A549 (cell line): ENCODE results near the gene RAB30. TPM values are rescaled to one million over a fixed set of nuclear protein-coding genes. Genes with fewer than 3 reads are reported as not detected.

Experiments used
- ATAC-seq, 2 experiments: fragments of 200-7000 bp in 1 of 2; fragments of >200 bp in 1 of 2; cut with Nextera tagmentation in 1 of 2; cut with Tn5 transposase in 1 of 2; 3 replicates each; pipeline versions ENCODE4 v1.8.0 to v1.9.1; 2018 to 2020; ENCODE audit warnings: mild to moderate bottlenecking in 1 of 2, moderate library complexity in 1 of 2
- CTCF ChIA-PET: fragments of 300-600 bp; sonication (Branson Sonifier 250); formaldehyde crosslinking; extraction: SDS; loops from one replicate; lab custom pipeline; 2021; ENCODE audit warnings: antibody characterized with exemption, inconsistent platforms; lab: Yijun Ruan, JAX
- POLR2A ChIA-PET: fragments of 350-600 bp; formaldehyde crosslinking; extraction: SDS; loops from one replicate; lab custom pipeline; 2021; ENCODE audit warnings: antibody characterized with exemption, inconsistent platforms; lab: Yijun Ruan, JAX
- DNase-seq, 2 experiments: peaks; one replicate each; pipeline versions ENCODE4 v3.0.0 to v3.0.0-alpha.2; 2011 to 2016; ENCODE audit warnings: low read depth in 1 of 2, low spot score in 1 of 2
- FAIRE-seq: peaks from 2 replicates; lab custom pipeline; 2011; peaks lifted over from hg19 to GRCh38; lab: Jason Lieb, UNC
- H3K27ac ChIP-seq, 2 experiments: fragments of >200 bp; sonication (Bioruptor Twin); formaldehyde crosslinking; 3 replicates each; pipeline ENCODE4 v1.5.1; 2016 to 2017
- H3K4me1 ChIP-seq: fragments of >200 bp; sonication (Bioruptor Twin); formaldehyde crosslinking; 3 replicates; pipeline ENCODE4 v1.6.1; 2016
- H3K4me2 ChIP-seq: fragments of >200 bp; sonication (Bioruptor Twin); formaldehyde crosslinking; 3 replicates; pipeline ENCODE4 v1.6.1; 2016
- H3K4me3 ChIP-seq: fragments of >200 bp; sonication (Bioruptor Twin); formaldehyde crosslinking; 3 replicates; pipeline ENCODE4 v1.5.1; 2016
- H3K9me3 ChIP-seq: fragments of >200 bp; sonication (Bioruptor Twin); formaldehyde crosslinking; 3 replicates; pipeline ENCODE4 v1.6.1; 2016
- CEBPB ChIP-seq, 2 experiments: fragments of >200 bp in 1 of 2; sonication (Bioruptor Twin) in 1 of 2; formaldehyde crosslinking in 1 of 2; IDR thresholded peaks; 2 replicates each; pipeline ENCODE4 v1.6.1; 2012 to 2016
- EHMT2 ChIP-seq: fragments of 200-600 bp; sonication (generic); IDR thresholded peaks from 2 replicates; pipeline ENCODE4 v1.6.1; 2016; ENCODE audit warnings: antibody characterized with exemption, low read depth, mild to moderate bottlenecking, moderate library complexity
- ESRRA ChIP-seq: fragments of 150-350 bp; IDR thresholded peaks from 2 replicates; pipeline ENCODE4 v1.6.1; 2014; ENCODE audit warnings: mild to moderate bottlenecking, low read length, borderline replicate concordance
- FOSB ChIP-seq: fragments of 250-450 bp; sonication (Bioruptor Pico); IDR thresholded peaks from 2 replicates; pipeline ENCODE4 v1.5.0; 2020; ENCODE audit warnings: mild to moderate bottlenecking, moderate library complexity
- FOSL2 ChIP-seq, 2 experiments: fragments of 450-650 bp in 1 of 2; fragments of >200 bp in 1 of 2; sonication (Bioruptor Twin) in 1 of 2; formaldehyde crosslinking; IDR thresholded peaks; 2 replicates each; pipeline versions ENCODE4 v1.5.0 to v1.6.1; 2016 to 2020; ENCODE audit warnings: mild to moderate bottlenecking in 1 of 2, moderate library complexity in 1 of 2
- HMGXB4 ChIP-seq: fragments of 250-450 bp; sonication (Bioruptor Pico); IDR thresholded peaks from 2 replicates; pipeline ENCODE4 v1.5.0; 2021; ENCODE audit warnings: mild to moderate bottlenecking, moderate library complexity, borderline replicate concordance
- HOXB5 ChIP-seq: fragments of 250-450 bp; sonication (Bioruptor Pico); IDR thresholded peaks from 2 replicates; pipeline ENCODE4 v1.5.0; 2020; ENCODE audit warnings: mild to moderate bottlenecking, moderate library complexity
- KDM5A ChIP-seq: fragments of 200-600 bp; sonication (generic); IDR thresholded peaks from 2 replicates; pipeline ENCODE4 v1.6.1; 2016; ENCODE audit warnings: antibody characterized with exemption, mild to moderate bottlenecking
- MAZ ChIP-seq: fragments of 150-350 bp; IDR thresholded peaks from 2 replicates; pipeline ENCODE4 v1.6.1; 2014; ENCODE audit warnings: antibody characterized with exemption, low read depth, low read length, borderline replicate concordance
- NPAS2 ChIP-seq: fragments of 250-450 bp; sonication (Bioruptor Pico); IDR thresholded peaks from 2 replicates; pipeline ENCODE4 v1.8.0; 2022; ENCODE audit warnings: mild to moderate bottlenecking, moderate library complexity, borderline replicate concordance
- RARB ChIP-seq: fragments of 250-450 bp; sonication (Bioruptor Pico); IDR thresholded peaks from 2 replicates; pipeline ENCODE4 v1.8.0; 2021; ENCODE audit warnings: mild to moderate bottlenecking, moderate library complexity
- RCOR1 ChIP-seq: fragments of 150-350 bp; IDR thresholded peaks from 2 replicates; pipeline ENCODE4 v1.6.1; 2014; ENCODE audit warnings: antibody characterized with exemption, low read length, low read depth
- SREBF2 ChIP-seq: fragments of 450-650 bp; IDR thresholded peaks from 2 replicates; pipeline ENCODE4 v1.6.1; 2014; ENCODE audit warnings: mild to moderate bottlenecking, moderate library complexity
- ZFP36 ChIP-seq: fragments of 450-650 bp; IDR thresholded peaks from 2 replicates; pipeline ENCODE4 v1.6.1; 2014; ENCODE audit warnings: borderline replicate concordance; ENCODE audit not compliant: partially characterized antibody
- WGBS: methylation state at CpG from one replicate; pipeline ENCODE4 v1.1.6; 2017; ENCODE audit errors: missing lambda C conversion rate; 5-methylcytosine and 5-hydroxymethylcytosine counted together
- polyA plus RNA-seq, 4 experiments: library from polyadenylated mRNA; depleted of rRNA in 3 of 4; stranded (reverse); fragments of >200 nt; fragmentation: RNase III in 1 of 4; extraction: RNeasy Plus Mini Kit Qiagen cat#74134 plus additional on column Dnase treatment in 1 of 4; gene quantifications; 2 replicates in 3 of 4; 3 replicates in 1 of 4; pipeline ENCODE4 v1.2.3, GENCODE V29; 2011 to 2017
- TF ChIP-seq, protein P1 (sequence below): fragments of 250-450 bp; sonication (Bioruptor Pico); IDR thresholded peaks from 2 replicates; pipeline ENCODE4 v1.5.0; 2020; ENCODE audit warnings: low read depth, mild to moderate bottlenecking, moderate library complexity
- TF ChIP-seq, protein P2 (sequence below): fragments of 200-600 bp; sonication (generic); IDR thresholded peaks from 2 replicates; pipeline ENCODE4 v1.6.1; 2016; ENCODE audit warnings: antibody characterized with exemption, mild to moderate bottlenecking, moderate library complexity
- TF ChIP-seq, protein P3 (sequence below): fragments of >200 bp; sonication (Bioruptor Twin); formaldehyde crosslinking; IDR thresholded peaks from 3 replicates; pipeline ENCODE4 v1.6.1; 2016

The RAB30 gene
- polyA plus RNA-seq, 2 of the 4 experiments (the other 2 are of a cell fraction), result 4.2 to 6.2 TPM

DNA sequence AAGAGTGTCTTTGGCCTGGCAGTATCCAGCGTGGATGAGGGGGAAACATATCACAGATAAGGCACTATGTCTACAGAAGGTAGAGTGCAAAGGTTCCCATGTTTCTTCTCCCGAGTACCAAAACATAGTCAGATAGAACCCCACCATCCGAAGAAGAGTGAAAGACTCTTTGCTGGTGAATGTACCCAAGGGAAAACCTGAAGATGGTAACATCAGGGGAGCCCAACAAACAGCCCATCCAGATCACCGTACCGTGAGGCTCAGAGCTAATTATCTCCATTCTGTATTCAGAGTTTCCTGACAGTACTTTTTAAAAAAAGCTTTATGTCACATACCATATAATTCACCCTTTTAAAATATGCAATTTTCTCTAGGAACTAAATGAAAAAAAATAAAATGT, 44.4 kb downstream of the RAB30 start:
- Histone ChIP-seq H3K9me3 (no peaks in the 10 kb centered on the region), H3K4me2 (no peak overlapping the region), H3K4me1 (peaks cover 19% of the 10 kb centered on the region), H3K27ac (no peak overlapping the region), H3K4me3 (no peak overlapping the region)
- DNase-seq (no peak), ATAC-seq (no peak), FAIRE-seq (no peak)
- ChIA-PET POLR2A (no interaction called here), CTCF (no interaction called here)
- WGBS, result 87% methylated on average over 5 of the region's 5 CpGs
- no peak for TF ChIP-seq HOXB5 (CRISPR knock-in tag)
- TF ChIP-seq, protein P1, sequence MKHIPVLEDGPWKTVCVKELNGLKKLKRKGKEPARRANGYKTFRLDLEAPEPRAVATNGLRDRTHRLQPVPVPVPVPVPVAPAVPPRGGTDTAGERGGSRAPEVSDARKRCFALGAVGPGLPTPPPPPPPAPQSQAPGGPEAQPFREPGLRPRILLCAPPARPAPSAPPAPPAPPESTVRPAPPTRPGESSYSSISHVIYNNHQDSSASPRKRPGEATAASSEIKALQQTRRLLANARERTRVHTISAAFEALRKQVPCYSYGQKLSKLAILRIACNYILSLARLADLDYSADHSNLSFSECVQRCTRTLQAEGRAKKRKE (CRISPR knock-in tag), result no peak
- TF ChIP-seq HMGXB4, result no peak
- TF ChIP-seq ESRRA, result no peak
- TF ChIP-seq NPAS2 (CRISPR knock-in tag), result no peak
- TF ChIP-seq EHMT2, result no peak
- no peak for TF ChIP-seq MAZ
- no peak for TF ChIP-seq ZFP36

GRCh38 chr11:83026229-83026628, 45.5 kb downstream of the RAB30 start:
- no peak overlapping the region for H3K4me2 ChIP-seq
- whole genome bisulfite sequencing, result 93% methylated on average over 4 of the region's 4 CpGs
- peaks cover 19% of the 10 kb centered on the region for H3K4me1 ChIP-seq
- no peak for FAIRE-seq
- no peak for DNase-seq
- no peak for ATAC-seq
- H3K27ac ChIP-seq, result no peak overlapping the region
- TF ChIP-seq MAZ, result no peak
- no peak for TF ChIP-seq RCOR1
- TF ChIP-seq, protein P2, sequence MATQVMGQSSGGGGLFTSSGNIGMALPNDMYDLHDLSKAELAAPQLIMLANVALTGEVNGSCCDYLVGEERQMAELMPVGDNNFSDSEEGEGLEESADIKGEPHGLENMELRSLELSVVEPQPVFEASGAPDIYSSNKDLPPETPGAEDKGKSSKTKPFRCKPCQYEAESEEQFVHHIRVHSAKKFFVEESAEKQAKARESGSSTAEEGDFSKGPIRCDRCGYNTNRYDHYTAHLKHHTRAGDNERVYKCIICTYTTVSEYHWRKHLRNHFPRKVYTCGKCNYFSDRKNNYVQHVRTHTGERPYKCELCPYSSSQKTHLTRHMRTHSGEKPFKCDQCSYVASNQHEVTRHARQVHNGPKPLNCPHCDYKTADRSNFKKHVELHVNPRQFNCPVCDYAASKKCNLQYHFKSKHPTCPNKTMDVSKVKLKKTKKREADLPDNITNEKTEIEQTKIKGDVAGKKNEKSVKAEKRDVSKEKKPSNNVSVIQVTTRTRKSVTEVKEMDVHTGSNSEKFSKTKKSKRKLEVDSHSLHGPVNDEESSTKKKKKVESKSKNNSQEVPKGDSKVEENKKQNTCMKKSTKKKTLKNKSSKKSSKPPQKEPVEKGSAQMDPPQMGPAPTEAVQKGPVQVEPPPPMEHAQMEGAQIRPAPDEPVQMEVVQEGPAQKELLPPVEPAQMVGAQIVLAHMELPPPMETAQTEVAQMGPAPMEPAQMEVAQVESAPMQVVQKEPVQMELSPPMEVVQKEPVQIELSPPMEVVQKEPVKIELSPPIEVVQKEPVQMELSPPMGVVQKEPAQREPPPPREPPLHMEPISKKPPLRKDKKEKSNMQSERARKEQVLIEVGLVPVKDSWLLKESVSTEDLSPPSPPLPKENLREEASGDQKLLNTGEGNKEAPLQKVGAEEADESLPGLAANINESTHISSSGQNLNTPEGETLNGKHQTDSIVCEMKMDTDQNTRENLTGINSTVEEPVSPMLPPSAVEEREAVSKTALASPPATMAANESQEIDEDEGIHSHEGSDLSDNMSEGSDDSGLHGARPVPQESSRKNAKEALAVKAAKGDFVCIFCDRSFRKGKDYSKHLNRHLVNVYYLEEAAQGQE, result no peak
- no peak for TF ChIP-seq CEBPB (IDR thresholded peaks at IDR 0.05)
- no peak for TF ChIP-seq SREBF2
- TF ChIP-seq, protein P3, sequence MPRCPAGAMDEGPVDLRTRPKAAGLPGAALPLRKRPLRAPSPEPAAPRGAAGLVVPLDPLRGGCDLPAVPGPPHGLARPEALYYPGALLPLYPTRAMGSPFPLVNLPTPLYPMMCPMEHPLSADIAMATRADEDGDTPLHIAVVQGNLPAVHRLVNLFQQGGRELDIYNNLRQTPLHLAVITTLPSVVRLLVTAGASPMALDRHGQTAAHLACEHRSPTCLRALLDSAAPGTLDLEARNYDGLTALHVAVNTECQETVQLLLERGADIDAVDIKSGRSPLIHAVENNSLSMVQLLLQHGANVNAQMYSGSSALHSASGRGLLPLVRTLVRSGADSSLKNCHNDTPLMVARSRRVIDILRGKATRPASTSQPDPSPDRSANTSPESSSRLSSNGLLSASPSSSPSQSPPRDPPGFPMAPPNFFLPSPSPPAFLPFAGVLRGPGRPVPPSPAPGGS, result no peak
- TF ChIP-seq FOSL2 (IDR thresholded peaks at IDR 0.05), result no peak
- no peak for TF ChIP-seq FOSL2 (CRISPR knock-in tag; IDR thresholded peaks at IDR 0.05)
- TF ChIP-seq RARB (CRISPR knock-in tag), result no peak
- TF ChIP-seq KDM5A, result no peak
- no peak for TF ChIP-seq ZFP36
- no peak for TF ChIP-seq FOSB (CRISPR knock-in tag)
- ChIA-PET CTCF (no interaction called here), POLR2A (no interaction called here)
- H3K9me3 ChIP-seq, result no peaks in the 10 kb centered on the region
- no peak overlapping the region for H3K4me3 ChIP-seq
